GM12878 (cell line): Measurements from ENCODE around the gene GRB10.

Source experiments
- ASH2L ChIP-seq: fragments of 300-600, 200-600 bp; sonication (generic); IDR thresholded peaks from 2 replicates; pipeline ENCODE4 v1.6.1; 2017; ENCODE audit warnings: low read depth, mild to moderate bottlenecking, borderline replicate concordance
- CEBPB ChIP-seq, 2 experiments: fragments of 150-350 bp in 1 of 2; IDR thresholded peaks; 2 replicates each; pipeline ENCODE4 v1.6.1; 2012 to 2014; ENCODE audit warnings: low read depth in 2 of 2, low read length in 2 of 2, borderline replicate concordance in 1 of 2, inconsistent platforms in 1 of 2
- CHD2 ChIP-seq: IDR thresholded peaks from 2 replicates; pipeline ENCODE4 v1.6.1; 2011; ENCODE audit warnings: low read depth, low read length, improper control_type of control experiment, borderline replicate concordance
- CREM ChIP-seq: IDR thresholded peaks from 2 replicates; pipeline ENCODE4 v1.6.1; 2014; ENCODE audit warnings: antibody characterized with exemption, low read depth
- CTCF ChIP-seq, 3 experiments: IDR thresholded peaks in 2 of 3; conservative IDR thresholded peaks in 1 of 3; 2 replicates each; pipeline ENCODE4 v1.5.1; 2011; ENCODE audit warnings: low read depth in 3 of 3, low read length in 3 of 3, mild to moderate bottlenecking in 3 of 3, control low read depth in 2 of 3, moderate library complexity in 2 of 3, inconsistent platforms in 1 of 3, mixed read lengths in 1 of 3; ENCODE audit not compliant: control insufficient read depth in 2 of 3, insufficient read depth in 1 of 3; ENCODE audit errors: extremely low read depth in 1 of 3
- ESRRA ChIP-seq: IDR thresholded peaks from 2 replicates; pipeline ENCODE4 v1.6.1; 2012; ENCODE audit warnings: mild to moderate bottlenecking, low read length, improper control_type of control experiment
- JUND ChIP-seq: IDR thresholded peaks from 2 replicates; pipeline ENCODE4 v1.6.1; 2012; ENCODE audit warnings: low read depth, mild to moderate bottlenecking, low read length, improper control_type of control experiment, moderate library complexity
- MXI1 ChIP-seq: fragments of 150-350 bp; IDR thresholded peaks from 2 replicates; pipeline ENCODE4 v1.6.1; 2011; ENCODE audit warnings: low read depth, mild to moderate bottlenecking, inconsistent platforms, low read length, improper control_type of control experiment
- NFIC ChIP-seq: IDR thresholded peaks from 2 replicates; pipeline ENCODE4 v1.6.1; 2012; ENCODE audit warnings: low read depth, mild to moderate bottlenecking, inconsistent platforms, low read length, moderate library complexity
- POLR2A ChIP-seq: IDR thresholded peaks from 2 replicates; pipeline ENCODE4 v1.6.1; 2011; ENCODE audit warnings: low read depth, mild to moderate bottlenecking, low read length
- RUNX3 ChIP-seq: IDR thresholded peaks from 2 replicates; pipeline ENCODE4 v1.6.1; 2012; ENCODE audit warnings: low read length, inconsistent platforms
- TCF7 ChIP-seq: IDR thresholded peaks from 2 replicates; pipeline ENCODE4 v1.6.1; 2014; ENCODE audit warnings: antibody characterized with exemption, borderline replicate concordance

- TF ChIP-seq MXI1: no peak
- TF ChIP-seq ASH2L: no peak
- no peak for TF ChIP-seq CTCF (IDR thresholded peaks at IDR 0.05 in 2 of 3, conservative IDR thresholded peaks at IDR 0.05 in 1 of 3; ENCODE audit: control insufficient read depth in 2 of 3, extremely low read depth in 1 of 3, insufficient read depth in 1 of 3, low read depth in 3 of 3, low read length in 3 of 3)
- TF ChIP-seq RUNX3: no peak
- TF ChIP-seq POLR2A: no peak
- no peak for TF ChIP-seq CEBPB (IDR thresholded peaks at IDR 0.05; ENCODE audit: borderline replicate concordance in 1 of 2, low read depth in 2 of 2, low read length in 2 of 2)
- TF ChIP-seq CHD2: no peak
- TF ChIP-seq TCF7: no peak
- no peak for TF ChIP-seq CREM
- no peak for TF ChIP-seq ESRRA
- no peak for TF ChIP-seq NFIC
- TF ChIP-seq JUND: no peak
Measured at GRCh38 chr7:50555594-50556140, 227.0 kb downstream of the GRB10 start.
